IPS-NIHi7 (cell line): Measurements from ENCODE around the gene RBMS2.

Experiments used
- DNase-seq: peaks from one replicate; pipeline ENCODE4 v3.0.0; 2012; ENCODE audit warnings: mixed read lengths; ENCODE audit errors: extremely low spot score

RBMS2 gene

DNA sequence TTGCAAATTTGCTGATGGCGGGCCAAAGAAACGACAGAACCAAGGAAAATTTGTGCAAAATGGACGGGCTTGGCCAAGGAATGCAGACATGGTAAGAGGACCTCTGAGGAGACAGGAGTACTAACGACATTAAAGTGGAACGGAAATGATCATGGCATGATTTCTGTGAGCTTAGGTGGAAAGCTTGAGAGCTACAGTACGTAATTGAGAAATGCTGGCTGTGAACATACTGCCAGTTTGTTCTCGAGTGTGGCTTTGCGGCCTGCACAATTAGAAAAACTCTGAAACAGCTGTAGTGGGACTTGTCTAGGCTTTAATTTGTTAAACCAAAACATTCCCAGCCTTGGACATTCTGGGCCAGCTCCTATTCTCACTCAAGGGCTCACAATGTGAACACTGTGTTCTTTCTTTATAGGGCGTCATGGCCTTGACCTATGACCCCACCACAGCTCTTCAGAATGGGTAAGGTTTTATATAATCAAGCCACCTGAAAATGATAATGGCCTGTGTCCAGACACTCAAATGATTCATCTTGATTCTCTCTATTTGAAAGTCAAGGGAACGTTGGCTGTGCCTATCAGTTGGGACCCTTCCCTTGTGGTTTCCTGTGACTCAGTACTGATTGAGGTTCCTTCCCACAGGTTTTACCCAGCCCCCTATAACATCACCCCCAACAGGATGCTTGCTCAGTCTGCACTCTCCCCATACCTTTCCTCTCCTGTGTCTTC is 60.0 kb downstream of the RBMS2 start:
- DNase-seq: no peak

- DNase-seq: no peak
Measured at GRCh38 chr12:56585098-56585497, 63.5 kb downstream of the RBMS2 start.

- DNase-seq: no peak
Measured at GRCh38 chr12:56589783-56590182, 68.2 kb downstream of the RBMS2 start.

GRCh38 chr12:56590237-56590830 is 68.7 kb downstream of the RBMS2 start:
- DNase-seq: peak; percentile 58

- no peak for DNase-seq
Measured at GRCh38 chr12:56591126-56591525, 69.5 kb downstream of the RBMS2 start.

- DNase-seq: no peak
Measured at GRCh38 chr12:56591961-56592360, 70.3 kb downstream of the RBMS2 start.

GRCh38 chr12:56593909-56594621 is 72.4 kb downstream of the RBMS2 start:
- DNase-seq: peak; percentile 89

DNA sequence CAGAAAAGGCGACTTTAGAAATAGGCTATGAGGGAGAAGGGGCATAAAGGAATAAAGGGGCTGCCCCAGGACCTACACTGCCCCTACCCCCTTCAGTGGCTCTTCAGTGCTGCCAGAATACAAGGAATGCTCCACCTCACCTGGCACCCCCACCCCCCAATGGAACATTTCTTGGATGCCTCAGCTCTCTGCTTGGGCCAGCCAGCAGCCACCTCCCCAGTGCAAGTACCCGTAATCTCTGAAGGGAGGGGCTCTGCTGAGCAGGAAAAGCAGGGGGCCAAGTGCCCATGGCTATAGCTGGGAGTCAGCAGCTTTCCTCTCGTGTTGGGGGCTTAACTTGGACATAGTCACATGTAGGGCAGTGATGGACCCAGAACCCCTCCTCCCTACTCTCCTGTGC is 75.2 kb downstream of the RBMS2 start:
- peak; percentile 41 for DNase-seq

DNA sequence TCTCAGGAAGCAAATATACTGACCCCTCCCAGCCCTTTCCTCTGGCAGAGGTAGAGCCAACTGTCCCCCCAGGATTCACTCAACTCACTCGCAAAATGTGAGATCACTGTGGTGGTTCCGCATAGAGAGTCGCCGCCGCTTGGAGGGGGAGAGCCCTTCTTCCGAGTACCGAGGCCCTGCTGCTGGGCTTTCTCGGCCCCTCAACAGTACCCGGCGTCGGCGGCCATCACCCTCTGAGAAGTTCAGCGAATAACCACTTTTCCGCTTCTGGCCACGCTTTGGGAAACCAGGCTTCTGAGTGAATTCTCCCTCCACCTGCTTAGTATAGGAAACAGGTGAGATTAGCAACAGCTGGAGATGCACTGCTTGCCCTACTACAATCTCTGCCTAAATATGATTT is 77.4 kb downstream of the RBMS2 start:
- no peak for DNase-seq

- DNase-seq: no peak
Measured at GRCh38 chr12:56599797-56600196, 78.2 kb downstream of the RBMS2 start.

DNA sequence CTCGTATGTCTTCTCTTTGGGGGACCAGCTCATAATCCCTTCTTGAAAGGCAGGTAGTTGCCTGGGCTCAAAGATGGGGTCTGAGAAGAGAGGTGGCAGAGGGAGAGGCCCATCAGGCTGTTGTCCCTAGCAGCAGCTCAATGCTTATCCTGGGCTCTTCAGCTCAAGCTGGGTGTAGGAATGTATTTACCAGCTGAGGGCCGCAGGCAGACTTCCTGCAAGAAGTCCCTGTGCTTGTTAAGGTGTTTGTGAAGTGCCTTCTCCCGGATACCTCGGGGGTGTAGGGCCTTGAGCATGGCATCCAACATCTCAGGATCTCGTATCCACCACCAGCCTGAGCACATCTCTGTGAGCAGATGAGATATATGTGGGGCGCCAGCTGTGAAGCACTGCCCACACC is 79.1 kb downstream of the RBMS2 start:
- no peak for DNase-seq

GRCh38 chr12:56601503-56601902 is 79.9 kb downstream of the RBMS2 start:
- peak; percentile 63 for DNase-seq

DNA sequence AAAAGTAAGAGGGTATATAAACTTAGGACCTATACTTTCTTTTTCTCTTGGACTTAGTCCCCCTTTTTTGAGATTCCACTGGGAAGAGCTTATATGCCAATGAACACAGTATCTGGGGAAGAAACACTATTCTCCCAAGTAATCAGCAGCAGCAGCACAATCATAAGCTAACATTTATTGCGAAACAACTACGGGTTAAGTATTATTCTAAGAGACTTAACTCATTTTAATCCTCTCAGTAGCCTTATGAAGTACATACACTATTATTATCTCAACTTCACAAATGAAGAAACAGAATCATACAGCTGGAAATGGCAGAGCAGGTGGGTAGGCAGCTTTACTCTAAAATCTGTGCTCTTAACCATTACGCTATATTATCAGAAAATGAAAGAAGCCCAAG is 80.6 kb downstream of the RBMS2 start:
- no peak for DNase-seq

GRCh38 chr12:56604355-56604754 is 82.7 kb downstream of the RBMS2 start:
- no peak for DNase-seq

DNA sequence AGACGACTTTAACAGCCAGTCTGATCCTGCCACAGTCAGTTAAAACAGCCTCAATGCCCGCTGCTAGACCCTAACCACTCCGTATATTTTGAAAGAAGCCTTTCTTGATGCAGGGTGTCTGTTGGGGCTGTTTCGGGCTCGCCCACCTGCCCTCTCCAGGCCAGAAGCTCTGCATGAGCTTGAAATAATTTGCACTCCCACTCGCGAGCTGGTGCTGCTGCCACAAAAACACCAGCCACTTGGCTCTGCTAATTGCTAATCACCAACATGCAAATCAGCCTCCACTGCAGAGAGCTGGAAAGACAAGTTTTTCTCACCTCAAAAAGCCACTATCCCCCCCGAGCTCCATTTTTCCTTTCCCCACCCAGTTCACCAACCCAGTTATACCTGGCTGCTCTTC is 93.0 kb downstream of the RBMS2 start:
- DNase-seq: no peak

DNA sequence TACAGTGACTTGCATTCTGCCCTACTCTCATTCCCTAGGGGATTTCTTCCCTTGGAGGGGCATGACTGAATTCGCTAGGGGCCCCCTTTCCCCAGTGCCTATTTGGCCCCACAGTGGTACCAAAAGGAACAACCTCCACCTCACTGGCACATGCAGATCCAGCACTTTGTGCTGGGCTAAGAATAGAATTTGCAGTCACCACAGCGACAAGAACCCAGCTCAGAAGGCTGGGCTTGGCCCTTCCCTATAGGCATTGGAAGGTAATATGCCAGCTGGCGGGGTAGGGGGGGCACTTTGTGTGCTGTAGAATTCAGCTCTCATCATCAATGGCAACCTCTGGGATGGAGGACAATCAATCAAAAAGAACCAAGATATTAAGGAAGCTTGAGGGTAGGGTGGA is 94.6 kb downstream of the RBMS2 start:
- DNase-seq: no peak

GRCh38 chr12:56616925-56617324 is 95.3 kb downstream of the RBMS2 start:
- DNase-seq: no peak

GRCh38 chr12:56622535-56622934 is 100.9 kb downstream of the RBMS2 start:
- no peak for DNase-seq

DNA sequence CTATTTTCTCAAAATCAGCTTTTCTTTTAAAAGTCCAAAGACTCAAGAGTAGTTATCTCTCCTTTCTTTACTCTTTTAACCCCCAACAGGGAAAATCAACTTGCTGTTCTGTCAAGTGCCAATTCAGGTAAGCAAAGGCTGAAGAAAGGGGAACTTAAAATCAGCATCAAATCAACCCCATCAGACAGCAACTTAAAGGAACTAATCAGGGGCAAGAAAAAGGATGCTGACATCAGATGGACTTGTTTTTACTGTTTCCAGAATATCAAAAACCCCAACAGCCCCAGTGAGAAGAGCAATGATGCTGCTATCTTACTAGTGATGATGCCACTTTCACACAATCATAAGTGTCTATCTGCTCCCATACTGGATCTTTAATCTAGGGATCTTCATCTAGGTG is 105.1 kb downstream of the RBMS2 start:
- no peak for DNase-seq

DNA sequence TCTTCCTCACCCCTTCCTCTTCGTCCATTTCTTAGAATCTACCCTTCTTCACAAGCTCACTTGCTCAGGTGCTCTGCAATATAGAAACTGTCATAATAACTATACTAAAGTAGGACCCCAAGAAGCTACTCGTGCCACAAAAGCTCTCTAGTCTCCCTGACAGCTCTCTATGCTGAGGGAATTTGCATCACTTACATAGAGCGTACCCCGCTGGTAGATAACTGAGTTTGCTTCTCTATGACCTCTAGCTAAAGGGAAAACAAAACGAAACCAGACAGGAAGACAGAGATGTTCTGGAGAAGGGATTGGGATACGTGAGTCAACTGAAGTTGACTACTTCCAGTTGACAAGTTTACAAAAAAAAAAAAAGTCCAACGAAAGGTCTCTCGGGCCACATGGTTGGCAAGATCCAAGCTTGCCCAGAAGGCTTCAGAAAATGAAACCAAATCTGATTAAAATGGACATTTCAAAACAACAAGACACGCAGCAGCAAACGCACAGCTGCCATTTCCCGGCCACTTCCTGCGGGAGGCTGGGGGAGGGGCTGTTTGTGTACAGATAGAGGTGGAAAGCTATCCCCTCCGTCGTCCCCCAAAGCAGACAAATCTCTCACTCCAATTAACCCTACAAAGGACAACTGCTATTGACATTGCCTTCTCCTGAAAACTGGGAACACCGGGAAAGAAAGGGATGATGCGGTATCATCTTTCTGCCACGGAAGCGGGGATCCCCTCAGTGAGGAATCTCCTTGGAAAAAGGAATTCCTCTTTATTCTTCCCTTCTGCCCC is 107.2 kb downstream of the RBMS2 start:
- peak; percentile 37 for DNase-seq

DNA sequence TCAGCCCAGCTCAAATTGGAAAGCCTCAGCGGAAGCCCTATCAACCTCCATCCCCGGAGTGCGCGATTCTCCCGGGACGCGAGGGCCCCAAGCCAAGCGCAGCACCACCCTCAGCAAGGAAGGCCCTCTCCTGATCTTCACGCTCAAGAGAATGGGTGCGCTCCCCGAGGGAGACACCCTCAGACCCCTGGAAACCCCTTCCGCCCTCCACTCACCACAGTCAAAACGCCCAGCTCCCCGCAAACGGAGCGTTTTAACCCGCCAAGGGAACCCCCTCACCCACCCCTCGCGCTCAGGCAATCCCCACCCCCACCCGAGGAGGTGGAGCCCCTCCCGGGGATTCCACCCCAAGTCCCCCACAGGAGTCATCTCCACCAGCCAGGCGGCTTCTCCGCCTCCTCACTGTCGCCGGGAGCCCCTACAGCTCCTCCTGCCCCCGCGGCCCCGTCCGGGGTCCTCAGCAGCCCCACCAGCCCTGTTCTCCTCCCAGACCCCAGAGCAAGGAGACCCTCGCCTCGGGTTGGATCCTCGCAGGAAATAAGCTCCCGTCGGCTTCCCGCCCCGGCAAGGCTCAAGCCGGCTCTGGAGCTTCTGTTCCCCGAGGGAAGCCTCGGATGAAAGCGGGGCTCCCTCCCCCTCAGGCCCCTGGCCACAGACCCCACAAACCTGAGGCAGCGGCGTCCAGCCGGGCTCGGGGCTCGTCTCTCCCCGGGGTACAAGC is 108.0 kb downstream of the RBMS2 start:
- no peak for DNase-seq
